BE2C (cell line): ENCODE data around the gene CYTH3.

Experiments
- DNase-seq: peaks from one replicate; pipeline ENCODE4 v3.0.0-alpha.2; 2020
- H3K27me3 ChIP-seq: fragments of 250-450 bp; sonication (Bioruptor Pico); 2 replicates; pipeline ENCODE4 v1.5.1; 2020; ENCODE audit warnings: mild to moderate bottlenecking
- H3K36me3 ChIP-seq: fragments of 250-450 bp; sonication (Bioruptor Pico); 2 replicates; pipeline ENCODE4 v1.5.1; 2020; ENCODE audit warnings: mild to moderate bottlenecking
- H3K4me1 ChIP-seq: fragments of 250-450 bp; sonication (Bioruptor Pico); 2 replicates; pipeline ENCODE4 v1.5.1; 2020
- H3K4me3 ChIP-seq: 2 replicates; pipeline ENCODE4 v1.5.1; 2011; ENCODE audit warnings: low read depth, low read length
- H3K9me3 ChIP-seq: fragments of 250-450 bp; sonication (Bioruptor Pico); 2 replicates; pipeline ENCODE4 v1.5.1; 2020
- CTCF ChIP-seq: IDR thresholded peaks from 2 replicates; pipeline ENCODE4 v1.5.1; 2012; ENCODE audit warnings: mild to moderate bottlenecking, low read depth, low read length

Gene CYTH3

GRCh38 chr7:6250364-6250833, 22.0 kb downstream of the CYTH3 start:
- H3K36me3 ChIP-seq = no peaks in the 10 kb centered on the region
- no peaks in the 10 kb centered on the region for H3K27me3 ChIP-seq
- no peaks in the 10 kb centered on the region for H3K4me1 ChIP-seq
- no peak for DNase-seq
- no peak for TF ChIP-seq CTCF
- H3K4me3 ChIP-seq = no peak overlapping the region
- H3K9me3 ChIP-seq = no peaks in the 10 kb centered on the region

GRCh38 chr7:6249043-6249442, 23.4 kb downstream of the CYTH3 start:
- no peaks in the 10 kb centered on the region for H3K36me3 ChIP-seq
- no peaks in the 10 kb centered on the region for H3K9me3 ChIP-seq
- no peaks in the 10 kb centered on the region for H3K4me1 ChIP-seq
- DNase-seq = no peak
- H3K4me3 ChIP-seq = no peak overlapping the region
- no peak for TF ChIP-seq CTCF
- no peaks in the 10 kb centered on the region for H3K27me3 ChIP-seq

GRCh38 chr7:6248581-6248980, 23.8 kb downstream of the CYTH3 start:
- TF ChIP-seq CTCF = no peak
- DNase-seq = no peak
- Histone ChIP-seq H3K9me3 (no peaks in the 10 kb centered on the region), H3K36me3 (no peaks in the 10 kb centered on the region), H3K4me1 (no peaks in the 10 kb centered on the region), H3K27me3 (no peaks in the 10 kb centered on the region), H3K4me3 (no peak overlapping the region)

- no peaks in the 10 kb centered on the region for H3K4me1 ChIP-seq
- no peak for TF ChIP-seq CTCF
- H3K9me3 ChIP-seq = no peaks in the 10 kb centered on the region
- DNase-seq = no peak
- H3K36me3 ChIP-seq = no peaks in the 10 kb centered on the region
- H3K4me3 ChIP-seq = no peak overlapping the region
- H3K27me3 ChIP-seq = no peaks in the 10 kb centered on the region
These were observed 26.0 kb downstream of the CYTH3 start for GRCh38 chr7:6246251-6246917.

GRCh38 chr7:6244021-6244420, 28.4 kb downstream of the CYTH3 start:
- DNase-seq = no peak
- H3K4me1 ChIP-seq = no peaks in the 10 kb centered on the region
- H3K4me3 ChIP-seq = no peak overlapping the region
- no peaks in the 10 kb centered on the region for H3K36me3 ChIP-seq
- no peak for TF ChIP-seq CTCF
- H3K27me3 ChIP-seq = no peaks in the 10 kb centered on the region
- no peaks in the 10 kb centered on the region for H3K9me3 ChIP-seq

- H3K36me3 ChIP-seq = no peaks in the 10 kb centered on the region
- no peak for DNase-seq
- no peak for TF ChIP-seq CTCF
These were observed 29.3 kb downstream of the CYTH3 start for GRCh38 chr7:6243168-6243567.

More at GRCh38 chr7:6243168-6243567, 29.3 kb downstream of the CYTH3 start:
- Histone ChIP-seq H3K9me3 (no peaks in the 10 kb centered on the region), H3K4me1 (no peaks in the 10 kb centered on the region), H3K27me3 (no peaks in the 10 kb centered on the region), H3K4me3 (no peak overlapping the region)
